KMS-11 (cell line): ENCODE data around the gene MAP7.

ENCODE experiments used
- H2AFZ ChIP-seq: fragments of 200-600 bp; sonication (generic); 2 replicates; pipeline ENCODE4 v1.6.1; 2016; ENCODE audit warnings: antibody characterized with exemption, mixed run types, low read depth
- H3K27ac ChIP-seq: fragments of 200-600 bp; sonication (generic); 2 replicates; pipeline ENCODE4 v1.6.1; 2016; ENCODE audit warnings: mild to moderate bottlenecking, mixed run types
- H3K27me3 ChIP-seq: fragments of 200-600 bp; sonication (generic); 2 replicates; pipeline ENCODE4 v1.6.1; 2017; ENCODE audit warnings: mild to moderate bottlenecking, low read depth, mixed run types, moderate library complexity; ENCODE audit not compliant: insufficient read depth
- H3K36me3 ChIP-seq: fragments of 200-600 bp; sonication (generic); 2 replicates; pipeline ENCODE4 v1.6.1; 2017; ENCODE audit warnings: mild to moderate bottlenecking, mixed run types; ENCODE audit not compliant: insufficient read depth
- H3K4me1 ChIP-seq: fragments of 200-600 bp; sonication (generic); 2 replicates; pipeline ENCODE4 v1.6.1; 2016; ENCODE audit warnings: mild to moderate bottlenecking, low read depth, mixed run types; ENCODE audit not compliant: poor library complexity, severe bottlenecking
- H3K4me2 ChIP-seq: fragments of 200-600 bp; sonication (generic); 2 replicates; pipeline ENCODE4 v1.7.0; 2016; ENCODE audit warnings: mild to moderate bottlenecking, mixed run types
- H3K4me3 ChIP-seq: fragments of 200-600 bp; sonication (generic); IDR thresholded peaks from 2 replicates; pipeline ENCODE4 v1.6.1; 2017; ENCODE audit warnings: low read depth, low read length, mixed read lengths; ENCODE audit not compliant: insufficient read depth
- H3K79me2 ChIP-seq: fragments of 200-600 bp; sonication (generic); 2 replicates; pipeline ENCODE4 v1.6.1; 2016; ENCODE audit warnings: low read depth, mixed run types; ENCODE audit not compliant: insufficient read depth
- H3K9ac ChIP-seq: fragments of 200-600 bp; sonication (generic); 2 replicates; pipeline ENCODE4 v1.6.1; 2016; ENCODE audit warnings: mild to moderate bottlenecking, mixed run types
- H4K20me1 ChIP-seq: fragments of 200-600 bp; sonication (generic); 2 replicates; pipeline ENCODE4 v1.6.1; 2016; ENCODE audit warnings: mild to moderate bottlenecking, mixed run types; ENCODE audit not compliant: insufficient read depth
- CTCF ChIP-seq: fragments of 200-600 bp; sonication (generic); conservative IDR thresholded peaks from 2 replicates; pipeline ENCODE4 v1.6.1; 2017; ENCODE audit warnings: low read depth, mild to moderate bottlenecking, antibody characterized with exemption, low read length, moderate library complexity, mixed read lengths

MAP7 gene

GRCh38 chr6:136343275-136343674 lies 206.9 kb downstream of the MAP7 start:
- no peak for TF ChIP-seq CTCF
- Histone ChIP-seq H3K27ac (no peak overlapping the region), H3K4me2 (no peak overlapping the region)

GRCh38 chr6:136341967-136342366 lies 208.3 kb downstream of the MAP7 start:
- no peaks in the 10 kb centered on the region for H3K4me1 ChIP-seq

More at GRCh38 chr6:136343275-136343674, 206.9 kb downstream of the MAP7 start:
- no peaks in the 10 kb centered on the region for H3K4me1 ChIP-seq
- no peak overlapping the region for H3K4me3 ChIP-seq
- H3K9ac ChIP-seq = no peak overlapping the region
- H3K79me2 ChIP-seq = no peaks in the 10 kb centered on the region
- H2AFZ ChIP-seq = no peak overlapping the region
- no peaks in the 10 kb centered on the region for H4K20me1 ChIP-seq
- no peaks in the 10 kb centered on the region for H3K27me3 ChIP-seq
- H3K36me3 ChIP-seq = no peaks in the 10 kb centered on the region

GRCh38 chr6:136341367-136341766 lies 208.9 kb downstream of the MAP7 start:
- no peak overlapping the region for H2AFZ ChIP-seq
- H3K4me3 ChIP-seq = no peak overlapping the region
- H4K20me1 ChIP-seq = no peaks in the 10 kb centered on the region
- no peak for TF ChIP-seq CTCF
- no peaks in the 10 kb centered on the region for H3K4me1 ChIP-seq
- no peaks in the 10 kb centered on the region for H3K27me3 ChIP-seq
- H3K27ac ChIP-seq = no peak overlapping the region
- H3K4me2 ChIP-seq = no peak overlapping the region
- H3K36me3 ChIP-seq = no peaks in the 10 kb centered on the region
- H3K9ac ChIP-seq = no peak overlapping the region
- H3K79me2 ChIP-seq = no peaks in the 10 kb centered on the region

More at GRCh38 chr6:136341967-136342366, 208.3 kb downstream of the MAP7 start:
- Histone ChIP-seq H4K20me1 (no peaks in the 10 kb centered on the region), H3K9ac (no peak overlapping the region), H3K4me2 (no peak overlapping the region), H3K4me3 (no peak overlapping the region), H3K27me3 (no peaks in the 10 kb centered on the region), H3K36me3 (no peaks in the 10 kb centered on the region), H3K79me2 (no peaks in the 10 kb centered on the region), H2AFZ (no peak overlapping the region), H3K27ac (no peak overlapping the region)
- no peak for TF ChIP-seq CTCF

- Histone ChIP-seq H3K9ac (no peak overlapping the region), H2AFZ (no peak overlapping the region), H3K27me3 (no peaks in the 10 kb centered on the region), H3K4me1 (no peaks in the 10 kb centered on the region), H3K4me2 (no peak overlapping the region), H3K79me2 (no peaks in the 10 kb centered on the region), H4K20me1 (no peaks in the 10 kb centered on the region), H3K27ac (no peak overlapping the region), H3K4me3 (no peak overlapping the region), H3K36me3 (no peaks in the 10 kb centered on the region)
- TF ChIP-seq CTCF = no peak
Measured at GRCh38 chr6:136338486-136338885, 211.7 kb downstream of the MAP7 start.

- no peak overlapping the region for H3K27ac ChIP-seq
- H3K4me1 ChIP-seq = no peaks in the 10 kb centered on the region
- H2AFZ ChIP-seq = no peak overlapping the region
- H3K4me2 ChIP-seq = no peak overlapping the region
- no peak for TF ChIP-seq CTCF
- no peak overlapping the region for H3K9ac ChIP-seq
- H4K20me1 ChIP-seq = no peaks in the 10 kb centered on the region
- no peak overlapping the region for H3K4me3 ChIP-seq
- no peaks in the 10 kb centered on the region for H3K79me2 ChIP-seq
- H3K27me3 ChIP-seq = no peaks in the 10 kb centered on the region
- no peaks in the 10 kb centered on the region for H3K36me3 ChIP-seq
Measured at GRCh38 chr6:136337606-136338005, 212.6 kb downstream of the MAP7 start.
